Measurements from ENCODE around the gene JPH3.

- no peak for TF ChIP-seq CTCF (IDR thresholded peaks at IDR 0.05; ENCODE audit: low read depth, low read length, poor library complexity, severe bottlenecking)
- no peak for TF ChIP-seq EZH2phosphoT487 (IDR thresholded peaks at IDR 0.05; ENCODE audit: borderline replicate concordance, low read length)
Measured at GRCh38 chr16:87586201-87586782, 16.0 kb upstream of the JPH3 start.

Measured in DOHH2 (cell line).